ENCODE results near the gene GALNT7.

DNA sequence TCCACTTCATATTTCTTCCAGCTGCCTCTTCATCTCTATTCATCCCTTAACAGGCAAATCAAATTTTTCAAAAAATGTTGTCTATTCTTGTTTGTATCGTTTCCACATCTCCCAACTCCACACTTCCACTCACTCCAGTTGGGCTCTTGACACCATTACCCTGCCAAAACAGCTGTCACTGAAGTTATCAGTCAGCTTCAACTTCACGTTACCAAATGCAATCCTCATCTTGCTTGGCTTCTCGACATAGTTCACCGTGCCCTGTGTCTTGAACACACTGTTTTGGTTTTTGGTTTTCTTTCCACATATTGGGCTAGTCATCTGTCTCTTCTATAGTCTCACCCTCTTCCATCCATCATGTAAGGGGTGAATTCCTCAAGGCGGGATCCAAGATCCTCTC, 65.2 kb downstream of the GALNT7 start:
- TF ChIP-seq, protein P1, sequence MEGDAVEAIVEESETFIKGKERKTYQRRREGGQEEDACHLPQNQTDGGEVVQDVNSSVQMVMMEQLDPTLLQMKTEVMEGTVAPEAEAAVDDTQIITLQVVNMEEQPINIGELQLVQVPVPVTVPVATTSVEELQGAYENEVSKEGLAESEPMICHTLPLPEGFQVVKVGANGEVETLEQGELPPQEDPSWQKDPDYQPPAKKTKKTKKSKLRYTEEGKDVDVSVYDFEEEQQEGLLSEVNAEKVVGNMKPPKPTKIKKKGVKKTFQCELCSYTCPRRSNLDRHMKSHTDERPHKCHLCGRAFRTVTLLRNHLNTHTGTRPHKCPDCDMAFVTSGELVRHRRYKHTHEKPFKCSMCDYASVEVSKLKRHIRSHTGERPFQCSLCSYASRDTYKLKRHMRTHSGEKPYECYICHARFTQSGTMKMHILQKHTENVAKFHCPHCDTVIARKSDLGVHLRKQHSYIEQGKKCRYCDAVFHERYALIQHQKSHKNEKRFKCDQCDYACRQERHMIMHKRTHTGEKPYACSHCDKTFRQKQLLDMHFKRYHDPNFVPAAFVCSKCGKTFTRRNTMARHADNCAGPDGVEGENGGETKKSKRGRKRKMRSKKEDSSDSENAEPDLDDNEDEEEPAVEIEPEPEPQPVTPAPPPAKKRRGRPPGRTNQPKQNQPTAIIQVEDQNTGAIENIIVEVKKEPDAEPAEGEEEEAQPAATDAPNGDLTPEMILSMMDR (IDR thresholded peaks at IDR 0.05; ENCODE audit: poor library complexity, severe bottlenecking), result no peak
- TF ChIP-seq POLR2AphosphoS5 (IDR thresholded peaks at IDR 0.05), result no peak

All from neural cell (in vitro differentiated cells).